Activated CD8-positive, alpha-beta memory T cell treated with anti-CD3 and anti-CD28 coated beads, Interleukin-2, amount 50 U/mL, for 24 hours (primary cell): ENCODE data around the gene CDKN3.
"Not testable (repeated sequence)": the region's sequence is repeated elsewhere in the genome, so short reads cannot be mapped to it uniquely, and the experiment has no call there.

Experiments used
- DNase-seq: peaks from one replicate; pipeline ENCODE4 v3.0.0-alpha.2; 2020; ENCODE audit errors: extremely low read depth

CDKN3 gene

GRCh38 chr14:54370323-54371198 is 26.2 kb upstream of the CDKN3 start:
- DNase-seq: no peak

- DNase-seq: no peak
Observed at GRCh38 chr14:54374117-54374884, 22.5 kb upstream of the CDKN3 start.

- no peak for DNase-seq
Observed at GRCh38 chr14:54377501-54377900, 19.3 kb upstream of the CDKN3 start.

- not testable (repeated sequence) for DNase-seq
Observed at GRCh38 chr14:54378893-54379292, 17.9 kb upstream of the CDKN3 start.

- DNase-seq: not testable (repeated sequence)
Observed at GRCh38 chr14:54380558-54380957, 16.2 kb upstream of the CDKN3 start.

DNA sequence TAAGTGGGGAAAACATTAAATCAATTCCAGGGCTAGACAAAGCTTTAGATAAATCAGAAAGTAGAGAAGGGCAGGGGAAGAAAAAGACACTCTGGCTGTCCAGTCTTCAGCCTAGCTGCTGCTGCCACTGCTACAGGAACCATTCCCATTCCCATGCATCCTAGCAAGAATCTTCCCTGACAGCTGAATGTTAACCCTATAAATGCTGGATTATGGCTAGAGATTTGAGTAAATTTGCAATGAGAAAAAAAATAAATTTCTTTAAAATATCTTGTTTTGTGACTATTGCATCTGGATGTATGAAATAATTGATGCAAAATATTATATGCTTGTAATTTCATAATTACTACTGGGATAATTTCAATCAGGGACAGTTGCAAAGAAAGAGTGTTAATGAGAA is 15.0 kb upstream of the CDKN3 start:
- no peak for DNase-seq

- no peak for DNase-seq
Observed at GRCh38 chr14:54383835-54384234, 13.0 kb upstream of the CDKN3 start.

- DNase-seq: no peak
Observed at GRCh38 chr14:54385556-54385955, 11.3 kb upstream of the CDKN3 start.

DNA sequence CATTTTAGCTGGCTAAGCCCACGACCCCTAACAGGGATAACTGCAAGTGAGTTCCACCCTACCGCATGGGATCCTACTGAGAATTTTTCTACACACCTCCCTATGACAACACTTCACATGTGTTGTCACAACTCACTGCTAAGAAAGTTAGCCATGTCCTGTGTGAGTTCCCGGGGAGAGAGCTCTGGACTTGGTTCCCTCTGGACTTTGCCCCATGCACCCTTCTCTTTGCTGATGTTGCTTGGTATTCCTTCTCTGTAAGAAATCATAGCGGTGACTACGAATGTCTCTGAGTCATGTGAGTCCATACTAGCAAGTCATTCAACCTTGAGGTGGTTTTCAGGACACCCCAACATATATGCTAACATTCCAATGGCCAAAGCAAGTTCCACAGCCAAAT is 9.5 kb upstream of the CDKN3 start:
- no peak for DNase-seq

- no peak for DNase-seq
Observed at GRCh38 chr14:54392131-54392859, 4.5 kb upstream of the CDKN3 start.

DNA sequence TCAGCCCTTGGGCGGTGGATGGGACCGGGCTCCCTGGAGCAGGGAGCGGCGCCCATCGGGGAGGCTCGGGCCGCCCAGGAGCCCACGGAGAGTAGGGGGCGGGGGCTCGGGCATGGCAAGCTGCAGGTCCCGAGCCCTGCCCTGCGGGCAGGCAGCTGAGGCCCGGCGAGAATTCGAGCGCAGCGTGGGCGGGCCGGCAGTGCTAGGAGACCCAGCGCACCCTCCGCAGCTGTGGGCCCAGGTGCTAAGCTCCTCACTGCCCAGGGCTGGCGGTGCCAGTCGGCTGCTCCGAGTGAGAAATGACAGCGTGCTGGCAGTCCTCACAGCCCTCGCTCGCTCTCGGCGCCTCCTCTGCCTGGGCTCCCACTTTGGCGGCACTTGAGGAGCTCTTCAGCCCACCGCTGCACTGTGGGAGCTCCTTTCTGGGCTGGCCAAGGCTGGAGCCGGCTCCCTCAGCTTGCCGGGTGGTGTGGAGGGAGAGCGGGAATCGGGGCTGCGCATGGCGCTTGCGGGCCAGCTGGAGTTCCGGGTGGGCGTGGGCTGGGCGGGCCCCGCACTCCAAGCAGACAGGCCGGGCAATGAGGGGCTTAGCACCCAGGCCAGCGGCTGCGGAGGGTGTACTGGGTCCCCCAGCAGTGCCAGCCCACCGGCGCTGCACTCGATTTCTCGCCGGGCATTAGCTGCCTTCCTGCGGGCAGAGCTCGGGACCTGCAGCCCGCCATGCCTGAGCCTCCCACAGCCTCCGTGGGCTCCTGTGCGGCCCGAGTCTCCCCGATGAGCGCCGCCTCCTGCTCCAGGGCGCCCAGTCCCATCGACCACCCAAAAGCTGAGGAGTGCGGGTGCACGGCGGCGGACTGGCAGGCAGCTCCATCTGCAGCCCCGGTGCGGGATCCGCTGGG is 3.6 kb upstream of the CDKN3 start:
- not testable (repeated sequence) for DNase-seq

DNA sequence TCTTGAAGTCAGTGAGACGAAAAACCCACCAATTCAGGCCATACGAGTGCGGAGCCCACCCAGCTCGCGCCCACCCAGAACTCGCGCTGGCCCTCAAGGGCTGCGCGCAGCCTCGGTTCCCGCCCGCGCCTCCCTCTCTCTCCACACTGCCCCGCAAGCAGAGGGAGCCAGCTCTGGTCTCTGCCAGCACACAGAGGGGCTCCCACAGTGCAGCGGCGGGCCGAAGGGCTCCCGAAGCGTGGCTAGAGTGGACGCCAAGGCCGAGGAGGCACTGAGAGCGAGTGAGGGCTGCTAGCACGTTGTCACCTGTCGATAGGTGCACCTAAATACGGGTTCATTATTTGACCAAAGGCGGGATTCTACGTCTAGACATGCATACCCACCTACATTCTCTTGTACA is 2.2 kb upstream of the CDKN3 start:
- no peak for DNase-seq

DNA sequence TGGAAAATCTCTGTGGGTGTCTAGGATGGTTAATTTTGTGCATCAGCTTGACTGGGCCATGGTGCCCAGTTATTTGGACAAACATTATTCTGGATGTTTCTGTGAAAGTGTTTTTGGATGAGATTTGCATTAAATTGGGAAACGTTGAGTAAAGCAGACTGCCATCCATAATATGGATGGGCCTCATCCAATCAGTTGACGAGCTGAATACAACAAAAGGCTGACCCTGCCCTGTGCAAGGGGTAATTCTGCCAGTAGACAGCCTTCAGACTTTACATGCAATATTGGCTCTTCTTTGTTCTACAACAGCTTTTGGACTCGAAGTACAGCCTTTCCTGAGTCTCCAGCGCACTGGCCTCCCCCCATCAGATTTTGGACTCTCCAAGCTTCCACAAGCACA is 1.5 kb upstream of the CDKN3 start:
- no peak for DNase-seq

DNA sequence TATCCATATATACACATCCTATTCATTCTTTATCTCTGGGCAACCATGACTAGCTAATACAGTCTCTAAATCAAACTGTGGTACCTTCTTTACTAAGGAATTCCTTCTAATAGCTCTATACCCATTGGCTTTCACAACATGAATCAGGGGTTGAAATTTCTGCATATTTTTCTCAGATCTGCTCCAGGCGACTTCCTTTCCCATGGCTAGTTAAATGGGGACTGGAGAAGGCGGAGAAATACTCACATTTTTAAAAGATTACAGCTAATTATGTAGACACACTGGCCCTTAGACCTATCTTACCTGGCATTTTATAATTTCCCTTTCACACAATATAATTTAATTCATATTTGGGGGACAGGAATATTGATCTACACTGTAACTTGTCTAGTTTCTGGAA is 1.1 kb upstream of the CDKN3 start:
- DNase-seq: no peak

DNA sequence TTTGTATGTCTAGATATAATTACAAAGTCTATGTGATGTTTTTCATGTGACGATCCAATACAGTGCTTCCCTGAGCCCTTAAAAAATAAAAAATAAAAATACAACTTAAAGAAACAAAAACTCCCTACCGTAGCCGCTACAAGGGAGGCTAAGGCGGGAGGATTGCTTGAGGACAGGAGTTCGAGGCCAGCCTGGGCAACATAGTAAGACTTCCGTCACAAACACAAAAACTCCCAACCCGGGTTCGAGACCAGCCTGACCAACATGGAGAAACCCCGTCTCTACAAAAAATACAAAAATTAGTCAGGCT is 669 bp upstream of the CDKN3 start:
- no peak for DNase-seq

GRCh38 chr14:54399560-54399959 is 2.8 kb downstream of the CDKN3 start:
- no peak for DNase-seq

- DNase-seq: not testable (repeated sequence)
Observed at GRCh38 chr14:54403401-54404005, 6.7 kb downstream of the CDKN3 start.

DNA sequence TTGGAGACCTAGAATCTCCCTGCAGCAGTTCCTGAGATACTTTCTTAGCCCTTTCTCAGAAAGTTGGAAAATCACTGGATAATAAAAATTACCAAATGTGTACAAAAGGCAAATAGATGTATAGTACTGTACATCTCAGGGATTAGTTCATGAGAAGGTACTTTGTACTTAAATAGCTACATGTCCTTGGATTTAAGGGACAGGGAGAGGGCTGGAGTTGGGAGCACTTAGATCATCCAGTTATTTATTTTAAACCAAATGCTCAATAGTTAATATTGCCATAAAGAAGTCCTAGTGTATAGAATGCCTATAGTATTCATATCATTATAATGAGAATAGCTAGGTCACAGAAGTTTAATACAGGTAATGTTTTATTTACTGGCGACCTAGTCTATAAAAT is 13.4 kb downstream of the CDKN3 start:
- DNase-seq: no peak

GRCh38 chr14:54411371-54411770 is 14.6 kb downstream of the CDKN3 start:
- DNase-seq: no peak

DNA sequence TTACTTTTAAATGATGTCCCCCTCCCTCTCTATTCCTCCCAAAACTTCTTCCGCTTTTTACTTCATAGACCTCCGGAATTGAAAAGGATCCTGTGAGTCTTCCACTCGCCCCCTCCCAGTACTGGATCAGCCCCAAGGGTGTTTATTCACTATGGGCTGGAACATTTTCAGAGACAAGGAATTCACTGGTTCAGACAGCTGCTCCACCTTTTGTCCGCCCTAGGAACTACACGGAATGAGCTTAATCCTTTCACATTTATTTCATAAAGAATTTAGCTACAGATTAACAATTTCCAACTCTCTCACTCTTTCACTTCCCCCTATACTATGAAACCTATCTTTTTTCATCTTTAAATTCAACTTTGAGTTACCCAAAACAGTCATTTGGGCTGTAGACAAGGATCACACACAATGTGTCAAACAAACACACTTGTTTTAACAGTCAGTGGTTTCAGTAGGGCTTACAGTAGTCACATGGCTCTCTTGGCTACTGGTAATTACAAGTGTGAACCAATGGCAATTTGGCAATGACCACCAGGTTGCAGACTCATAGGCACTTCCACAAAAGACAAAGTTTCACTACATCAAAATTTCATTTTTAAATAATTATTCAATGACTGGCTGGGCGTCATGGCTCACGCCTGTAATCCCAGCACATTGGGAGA is 23.8 kb downstream of the CDKN3 start:
- no peak for DNase-seq

DNA sequence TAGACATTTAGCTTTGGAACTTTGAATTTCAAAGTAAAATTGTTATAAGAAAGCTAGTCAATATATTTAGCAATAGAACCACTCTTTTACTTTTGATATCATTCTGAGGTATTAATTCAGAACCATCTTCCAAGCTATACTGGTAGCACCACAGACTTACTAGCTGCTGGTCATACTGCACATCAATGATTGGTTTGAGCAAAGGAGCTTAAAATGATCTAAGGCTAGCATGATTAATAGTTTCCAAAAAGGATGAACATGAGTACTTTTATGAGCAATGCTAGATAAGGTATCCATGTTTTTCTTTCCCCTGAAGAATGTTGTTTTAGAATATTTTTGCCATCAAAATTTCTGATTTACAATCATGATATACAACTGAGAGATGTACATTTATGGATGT is 27.2 kb downstream of the CDKN3 start:
- DNase-seq: no peak
